GM19452 (cell line): ENCODE data around the gene XPO1.
"Not testable (repeated sequence)": the region's sequence is repeated elsewhere in the genome, so short reads cannot be mapped to it uniquely, and the experiment has no call there.

Experiments
- ATAC-seq: cut with Tn5 transposase; IDR thresholded peaks from one replicate; pipeline ENCODE4 v1.9.1; 2021; ENCODE audit not compliant: unreplicated experiment

XPO1 gene

GRCh38 chr2:61536572-61537276 is 1.4 kb downstream of the XPO1 start:
- peak; percentile 60 for ATAC-seq

- no peak for ATAC-seq
Observed at GRCh38 chr2:61536180-61536571, 2.0 kb downstream of the XPO1 start.

- ATAC-seq: no peak
Observed at GRCh38 chr2:61535449-61535848, 2.7 kb downstream of the XPO1 start.

GRCh38 chr2:61534926-61535325 is 3.2 kb downstream of the XPO1 start:
- ATAC-seq: no peak

- ATAC-seq: no peak
Observed at GRCh38 chr2:61530749-61531148, 7.4 kb downstream of the XPO1 start.

- no peak for ATAC-seq
Observed at GRCh38 chr2:61529944-61530735, 8.0 kb downstream of the XPO1 start.

GRCh38 chr2:61520261-61520660 is 17.9 kb downstream of the XPO1 start:
- no peak for ATAC-seq

- ATAC-seq: no peak
Observed at GRCh38 chr2:61512768-61513398, 25.3 kb downstream of the XPO1 start.

GRCh38 chr2:61510674-61511671 is 27.2 kb downstream of the XPO1 start:
- no peak for ATAC-seq

GRCh38 chr2:61504949-61505348 is 33.2 kb downstream of the XPO1 start:
- no peak for ATAC-seq

GRCh38 chr2:61499060-61499459 is 39.1 kb downstream of the XPO1 start:
- ATAC-seq: no peak

GRCh38 chr2:61493523-61493942 is 44.6 kb downstream of the XPO1 start:
- no peak for ATAC-seq

GRCh38 chr2:61492476-61492875 is 45.7 kb downstream of the XPO1 start:
- ATAC-seq: no peak

- ATAC-seq: no peak
Observed at GRCh38 chr2:61485281-61485680, 52.9 kb downstream of the XPO1 start.

GRCh38 chr2:61478086-61478485 is 60.1 kb downstream of the XPO1 start:
- ATAC-seq: no peak

GRCh38 chr2:61476929-61477589 is 61.1 kb downstream of the XPO1 start:
- not testable (repeated sequence) for ATAC-seq

GRCh38 chr2:61471905-61472805 is 66.0 kb downstream of the XPO1 start:
- ATAC-seq: no peak

- peak; percentile 68 for ATAC-seq
Observed at GRCh38 chr2:61470965-61471904, 66.9 kb downstream of the XPO1 start, which contains the start of gene USP34. Gene USP34, minus strand, starts transcription at chr2:61471087. Its CDS starts 395 bp downstream, at chr2:61470692.
